Measurements from ENCODE around the gene SIPA1L3.

DNA sequence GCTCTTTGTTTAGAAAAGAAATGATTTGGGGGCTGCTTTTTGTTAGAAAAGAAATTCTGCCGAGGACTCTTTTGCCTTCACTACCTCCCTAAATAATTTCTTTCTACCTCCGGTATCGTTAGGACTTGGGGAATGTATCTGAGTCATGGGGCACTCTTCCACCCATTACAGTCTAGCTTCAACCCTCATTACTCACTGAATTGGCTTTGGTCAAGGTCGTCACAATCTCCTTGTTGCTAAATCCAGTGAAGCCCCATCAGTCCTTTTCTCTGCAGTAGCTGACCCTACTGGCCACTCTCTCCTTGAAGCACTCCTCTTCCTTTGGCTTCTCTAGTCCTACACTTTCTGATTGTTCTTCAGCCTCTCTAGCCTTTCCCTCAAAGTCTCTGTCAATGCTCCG lies 34.6 kb upstream of the SIPA1L3 start:
- TF ChIP-seq, protein P1, sequence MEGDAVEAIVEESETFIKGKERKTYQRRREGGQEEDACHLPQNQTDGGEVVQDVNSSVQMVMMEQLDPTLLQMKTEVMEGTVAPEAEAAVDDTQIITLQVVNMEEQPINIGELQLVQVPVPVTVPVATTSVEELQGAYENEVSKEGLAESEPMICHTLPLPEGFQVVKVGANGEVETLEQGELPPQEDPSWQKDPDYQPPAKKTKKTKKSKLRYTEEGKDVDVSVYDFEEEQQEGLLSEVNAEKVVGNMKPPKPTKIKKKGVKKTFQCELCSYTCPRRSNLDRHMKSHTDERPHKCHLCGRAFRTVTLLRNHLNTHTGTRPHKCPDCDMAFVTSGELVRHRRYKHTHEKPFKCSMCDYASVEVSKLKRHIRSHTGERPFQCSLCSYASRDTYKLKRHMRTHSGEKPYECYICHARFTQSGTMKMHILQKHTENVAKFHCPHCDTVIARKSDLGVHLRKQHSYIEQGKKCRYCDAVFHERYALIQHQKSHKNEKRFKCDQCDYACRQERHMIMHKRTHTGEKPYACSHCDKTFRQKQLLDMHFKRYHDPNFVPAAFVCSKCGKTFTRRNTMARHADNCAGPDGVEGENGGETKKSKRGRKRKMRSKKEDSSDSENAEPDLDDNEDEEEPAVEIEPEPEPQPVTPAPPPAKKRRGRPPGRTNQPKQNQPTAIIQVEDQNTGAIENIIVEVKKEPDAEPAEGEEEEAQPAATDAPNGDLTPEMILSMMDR (conservative IDR thresholded peaks at IDR 0.05; ENCODE audit: low read depth, low read length) = no peak
- no peak for TF ChIP-seq EZH2 (IDR thresholded peaks at IDR 0.05; ENCODE audit: borderline replicate concordance, low read depth, low read length, poor library complexity, severe bottlenecking)

Measured in A673 (cell line).